ENCODE data around the gene GJC1. TPM values are rescaled to one million over a fixed set of nuclear protein-coding genes. Genes with fewer than 3 reads are reported as not detected.

GJC1 gene
- total and polyA plus RNA-seq, 9 of the 15 experiments (the other 6 are each of a cell fraction or from before 2014, with no cell fraction given): 0.04 to 1.4 (median 0.18) TPM; not detected in 1

DNA sequence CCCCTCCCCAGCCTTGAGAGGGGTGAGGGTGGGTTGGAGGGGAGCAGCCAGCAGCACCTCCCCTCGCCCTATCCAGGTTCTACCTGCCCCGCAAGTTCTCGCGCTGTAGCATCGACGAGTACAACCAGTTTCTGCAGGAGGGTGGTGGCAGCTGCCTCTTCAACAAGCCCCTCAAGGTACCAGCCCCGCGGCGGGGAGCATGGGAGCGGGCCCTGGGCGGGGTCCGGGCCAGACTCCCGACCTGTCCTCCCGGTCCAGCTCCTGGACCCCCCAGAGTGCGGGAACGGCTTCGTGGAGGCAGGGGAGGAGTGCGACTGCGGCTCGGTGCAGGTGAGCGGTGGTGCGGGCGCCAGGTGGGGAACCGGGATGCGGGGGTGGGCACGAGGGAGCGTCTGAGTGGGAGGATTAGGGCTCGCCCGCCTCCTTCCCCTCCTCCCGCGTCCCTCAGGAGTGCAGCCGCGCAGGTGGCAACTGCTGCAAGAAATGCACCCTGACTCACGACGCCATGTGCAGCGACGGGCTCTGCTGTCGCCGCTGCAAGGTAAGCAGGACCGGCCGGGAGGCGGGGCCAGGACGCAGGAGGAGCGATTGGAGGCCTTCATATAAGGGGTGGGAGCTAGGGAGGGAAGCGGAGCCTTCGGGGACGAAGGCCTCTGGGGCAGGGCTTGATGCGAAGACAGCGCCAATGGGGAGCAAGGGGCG lies 54.8 kb downstream of the GJC1 start (continued):
- TF ChIP-seq UBTF (IDR thresholded peaks at IDR 0.05; ENCODE audit: borderline replicate concordance in 1 of 2, low read depth in 2 of 2, low read length in 2 of 2) (no peak), MTA1 (IDR thresholded peaks at IDR 0.05; ENCODE audit: borderline replicate concordance) (peak; percentile 90), KAT7 (CRISPR knock-in tag; IDR thresholded peaks at IDR 0.05; ENCODE audit: borderline replicate concordance) (no peak; the same call in 1 of the 2 replicates), SMAD4 (CRISPR knock-in tag; conservative IDR thresholded peaks at IDR 0.05) (no peak), NR1H2 (CRISPR knock-in tag; IDR thresholded peaks at IDR 0.05) (no peak), TARDBP (IDR thresholded peaks at IDR 0.05) (no peak), PCBP2 (IDR thresholded peaks at IDR 0.05; ENCODE audit: low read depth, low read length, poor library complexity, severe bottlenecking) (no peak), ZBED1 (IDR thresholded peaks at IDR 0.05) (peak; percentile 14; the same call in 1 of the 2 replicates), ZNF174 (CRISPR knock-in tag; IDR thresholded peaks at IDR 0.05) (no peak), CAMTA2 (CRISPR knock-in tag; conservative IDR thresholded peaks at IDR 0.05) (no peak), CEBPG (CRISPR knock-in tag; IDR thresholded peaks at IDR 0.05) (no peak), CEBPG (tag; conservative IDR thresholded peaks at IDR 0.05 in 1 of 2, IDR thresholded peaks at IDR 0.05 in 1 of 2) (no peak), NFXL1 (CRISPR knock-in tag; IDR thresholded peaks at IDR 0.05) (no peak), HOXB6 (CRISPR knock-in tag; IDR thresholded peaks at IDR 0.05; ENCODE audit: borderline replicate concordance) (no peak), PRPF4 (IDR thresholded peaks at IDR 0.05; ENCODE audit: insufficient read depth, low read depth, low read length, poor library complexity, severe bottlenecking) (no peak), HNRNPH1 (optimal IDR thresholded peaks at IDR 0.05; ENCODE audit: low read depth, low read length) (no peak), RBM14 (IDR thresholded peaks at IDR 0.05; ENCODE audit: borderline replicate concordance, insufficient read depth, low read depth, low read length) (no peak), TAL1 (IDR thresholded peaks at IDR 0.05) (no peak)
- TF ChIP-seq, protein P1, sequence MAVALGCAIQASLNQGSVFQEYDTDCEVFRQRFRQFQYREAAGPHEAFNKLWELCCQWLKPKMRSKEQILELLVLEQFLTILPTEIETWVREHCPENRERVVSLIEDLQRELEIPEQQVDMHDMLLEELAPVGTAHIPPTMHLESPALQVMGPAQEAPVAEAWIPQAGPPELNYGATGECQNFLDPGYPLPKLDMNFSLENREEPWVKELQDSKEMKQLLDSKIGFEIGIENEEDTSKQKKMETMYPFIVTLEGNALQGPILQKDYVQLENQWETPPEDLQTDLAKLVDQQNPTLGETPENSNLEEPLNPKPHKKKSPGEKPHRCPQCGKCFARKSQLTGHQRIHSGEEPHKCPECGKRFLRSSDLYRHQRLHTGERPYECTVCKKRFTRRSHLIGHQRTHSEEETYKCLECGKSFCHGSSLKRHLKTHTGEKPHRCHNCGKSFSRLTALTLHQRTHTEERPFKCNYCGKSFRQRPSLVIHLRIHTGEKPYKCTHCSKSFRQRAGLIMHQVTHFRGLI (CRISPR knock-in tag; IDR thresholded peaks at IDR 0.05): no peak
- TF ChIP-seq, protein P2, sequence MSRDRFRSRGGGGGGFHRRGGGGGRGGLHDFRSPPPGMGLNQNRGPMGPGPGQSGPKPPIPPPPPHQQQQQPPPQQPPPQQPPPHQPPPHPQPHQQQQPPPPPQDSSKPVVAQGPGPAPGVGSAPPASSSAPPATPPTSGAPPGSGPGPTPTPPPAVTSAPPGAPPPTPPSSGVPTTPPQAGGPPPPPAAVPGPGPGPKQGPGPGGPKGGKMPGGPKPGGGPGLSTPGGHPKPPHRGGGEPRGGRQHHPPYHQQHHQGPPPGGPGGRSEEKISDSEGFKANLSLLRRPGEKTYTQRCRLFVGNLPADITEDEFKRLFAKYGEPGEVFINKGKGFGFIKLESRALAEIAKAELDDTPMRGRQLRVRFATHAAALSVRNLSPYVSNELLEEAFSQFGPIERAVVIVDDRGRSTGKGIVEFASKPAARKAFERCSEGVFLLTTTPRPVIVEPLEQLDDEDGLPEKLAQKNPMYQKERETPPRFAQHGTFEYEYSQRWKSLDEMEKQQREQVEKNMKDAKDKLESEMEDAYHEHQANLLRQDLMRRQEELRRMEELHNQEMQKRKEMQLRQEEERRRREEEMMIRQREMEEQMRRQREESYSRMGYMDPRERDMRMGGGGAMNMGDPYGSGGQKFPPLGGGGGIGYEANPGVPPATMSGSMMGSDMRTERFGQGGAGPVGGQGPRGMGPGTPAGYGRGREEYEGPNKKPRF (IDR thresholded peaks at IDR 0.05; ENCODE audit: low read depth, low read length): no peak
